ENCODE results near the gene CCDC110. TPM values are rescaled to one million over a fixed set of nuclear protein-coding genes. Genes with fewer than 3 reads are reported as not detected.

CCDC110 gene
- total RNA-seq, 3 donors from 2014 or later: 1.3 to 4.1 (median 1.3) TPM

DNA sequence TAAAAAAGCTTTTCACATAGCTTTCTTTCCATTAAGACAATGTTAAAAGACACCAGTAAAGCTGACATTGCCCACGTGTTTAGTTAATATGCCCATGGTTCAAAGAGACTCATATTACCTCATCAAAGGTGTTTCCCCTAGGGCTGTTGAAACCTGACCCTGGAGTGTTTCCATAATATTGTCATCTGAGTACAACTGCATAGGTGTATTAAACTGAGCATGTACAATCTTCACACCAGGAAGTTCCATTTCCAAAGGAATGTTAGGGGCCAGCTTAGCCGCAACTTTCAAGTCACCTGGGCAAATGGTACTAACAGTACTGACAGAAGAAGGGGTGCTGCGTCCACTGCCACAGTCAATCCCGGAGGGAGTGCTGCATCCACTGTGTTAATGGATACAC, 36.6 kb upstream of the CCDC110 start:
- H3K4me3 ChIP-seq: no peak overlapping the region
- H3K36me3 ChIP-seq: no peaks in the 10 kb centered on the region
- H3K27ac ChIP-seq: peak overlapping the region in 1 of 2 donors; percentile 5
- no peak for TF ChIP-seq POLR2AphosphoS5 (IDR thresholded peaks at IDR 0.05)
- no peak for TF ChIP-seq CTCF (IDR thresholded peaks at IDR 0.05)
- no peak for TF ChIP-seq POLR2A (IDR thresholded peaks at IDR 0.05)
- intact Hi-C loops (cut with DNase I; ENCODE audit: low total_unique reads): no loop called here
- no peaks in the 10 kb centered on the region for H3K4me1 ChIP-seq
- DNase-seq (ENCODE audit: low spot score in 2 of 2): no peak
- no peaks in the 10 kb centered on the region for H3K9me3 ChIP-seq
- no peaks in the 10 kb centered on the region for H3K27me3 ChIP-seq

DNA sequence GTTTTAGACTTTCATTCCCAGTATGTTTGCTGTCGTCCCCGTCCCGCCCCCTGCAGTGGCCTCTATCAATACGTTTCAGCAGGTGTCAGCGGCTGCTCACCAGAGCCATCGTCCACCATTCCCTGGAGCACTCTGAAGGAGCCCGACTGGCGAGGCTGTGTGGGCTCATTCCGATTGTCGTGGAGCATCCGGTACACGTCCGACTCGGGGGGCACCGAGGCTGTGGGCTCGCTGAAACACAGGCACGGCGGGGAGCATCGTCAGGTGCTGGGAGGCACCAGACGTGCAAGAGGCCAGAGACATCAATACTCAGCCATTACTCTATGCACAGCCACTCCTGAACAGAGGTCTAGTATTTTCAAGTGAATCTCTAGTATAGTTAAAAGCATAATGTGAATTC, 34.9 kb upstream of the CCDC110 start:
- no peak overlapping the region for H3K27ac ChIP-seq
- no peaks in the 10 kb centered on the region for H3K4me1 ChIP-seq
- intact Hi-C loops (cut with DNase I; ENCODE audit: low total_unique reads): no loop called here
- H3K9me3 ChIP-seq: no peaks in the 10 kb centered on the region
- TF ChIP-seq POLR2AphosphoS5 (IDR thresholded peaks at IDR 0.05) (no peak), POLR2A (IDR thresholded peaks at IDR 0.05) (no peak), CTCF (IDR thresholded peaks at IDR 0.05) (no peak)
- no peak overlapping the region for H3K4me3 ChIP-seq
- H3K36me3 ChIP-seq: no peaks in the 10 kb centered on the region
- DNase-seq (ENCODE audit: low spot score in 2 of 2): no peak
- H3K27me3 ChIP-seq: no peaks in the 10 kb centered on the region

- DNase-seq (ENCODE audit: low spot score in 2 of 2): no peak
Measured at GRCh38 chr4:185504098-185505047, 32.8 kb upstream of the CCDC110 start.

GRCh38 chr4:185502386-185502785, 30.9 kb upstream of the CCDC110 start:
- H3K27ac ChIP-seq: no peak overlapping the region
- intact Hi-C loops (cut with DNase I; ENCODE audit: low total_unique reads): no loop called here
- no peak overlapping the region for H3K4me3 ChIP-seq

More at GRCh38 chr4:185504098-185505047, 32.8 kb upstream of the CCDC110 start:
- intact Hi-C loops (cut with DNase I; ENCODE audit: low total_unique reads): no loop called here
- peaks cover 6 to 8% of the 10 kb centered on the region in 2 donors for H3K9me3 ChIP-seq
- H3K4me3 ChIP-seq: no peak overlapping the region
- H3K27ac ChIP-seq: no peak overlapping the region
- H3K4me1 ChIP-seq: no peaks in the 10 kb centered on the region
- TF ChIP-seq CTCF (IDR thresholded peaks at IDR 0.05) (no peak), POLR2AphosphoS5 (IDR thresholded peaks at IDR 0.05) (no peak), POLR2A (IDR thresholded peaks at IDR 0.05) (no peak)
- no peaks in the 10 kb centered on the region for H3K27me3 ChIP-seq
- H3K36me3 ChIP-seq: no peaks in the 10 kb centered on the region

More at GRCh38 chr4:185502386-185502785, 30.9 kb upstream of the CCDC110 start:
- Histone ChIP-seq H3K9me3 (peaks cover 6 to 8% of the 10 kb centered on the region in 2 donors), H3K4me1 (no peaks in the 10 kb centered on the region), H3K36me3 (no peaks in the 10 kb centered on the region), H3K27me3 (no peaks in the 10 kb centered on the region)
- DNase-seq (ENCODE audit: low spot score in 2 of 2): no peak
- TF ChIP-seq POLR2AphosphoS5 (IDR thresholded peaks at IDR 0.05): no peak
- TF ChIP-seq CTCF (IDR thresholded peaks at IDR 0.05): no peak
- TF ChIP-seq POLR2A (IDR thresholded peaks at IDR 0.05): no peak
